Sigmoid colon (tissue), 4 donors: Measurements from ENCODE around the gene ROBO1.

Source experiments
- CTCF ChIP-seq, 4 experiments: fragments of 450-650 bp in 3 of 4; fragments of 200-600 bp in 1 of 4; IDR thresholded peaks; one replicate each; pipeline ENCODE4 v1.5.1; 2016 to 2019; ENCODE audit warnings: antibody characterized with exemption in 4 of 4, mild to moderate bottlenecking in 3 of 4, moderate library complexity in 2 of 4
- EP300 ChIP-seq, 4 donors: sonication (generic); formaldehyde crosslinking; IDR thresholded peaks; one replicate each; pipeline ENCODE4 v1.6.1; 2017; ENCODE audit warnings: antibody characterized with exemption in 4 of 4
- POLR2A ChIP-seq, 2 donors: fragments of 450-650 bp; IDR thresholded peaks; one replicate each; pipeline ENCODE4 v1.6.1; 2016; ENCODE audit warnings: antibody characterized with exemption in 2 of 2, mild to moderate bottlenecking in 2 of 2, moderate library complexity in 2 of 2

GRCh38 chr3:78614486-78614885 is 1153.3 kb downstream of the ROBO1 start:
- no peak for TF ChIP-seq POLR2A (IDR thresholded peaks at IDR 0.05)
- TF ChIP-seq CTCF (IDR thresholded peaks at IDR 0.05) = no peak
- TF ChIP-seq EP300 (IDR thresholded peaks at IDR 0.05) = no peak
